Uterus (tissue), 2 donors: ENCODE data around the gene CLNK.

Experiments
- CTCF ChIP-seq, 4 experiments: fragments of 200-600 bp in 2 of 4; fragments of 450-650 bp in 2 of 4; sonication (generic) in 2 of 4; IDR thresholded peaks; one replicate each; pipeline ENCODE4 v1.5.1; 2016 to 2019; ENCODE audit warnings: antibody characterized with exemption in 4 of 4, mild to moderate bottlenecking in 2 of 4, moderate library complexity in 1 of 4
- POLR2A ChIP-seq, 2 donors: fragments of 450-650 bp; IDR thresholded peaks; one replicate each; pipeline ENCODE4 v1.6.1; 2016; ENCODE audit warnings: antibody characterized with exemption in 2 of 2, mild to moderate bottlenecking in 1 of 2, moderate library complexity in 1 of 2

GRCh38 chr4:10701161-10701560 lies 16.6 kb upstream of the CLNK start:
- TF ChIP-seq CTCF (IDR thresholded peaks at IDR 0.05) (no peak), POLR2A (IDR thresholded peaks at IDR 0.05) (no peak)
